ENCODE data around the gene GDF15. TPM values are rescaled to one million over a fixed set of nuclear protein-coding genes. Genes with fewer than 3 reads are reported as not detected.
A peak's percentile ranks its signal among the peaks of the same experiment; 100 is the strongest.

GDF15 gene
- total RNA-seq, 1 experiment from 2014 or later: 27.3 TPM

GRCh38 chr19:18419195-18419698 is 33.3 kb downstream of the GDF15 start, which contains the start of gene SSBP4 (continued):
- TF ChIP-seq FOXP4 (CRISPR knock-in tag; IDR thresholded peaks at IDR 0.05) (no peak), TEAD4 (CRISPR knock-in tag; IDR thresholded peaks at IDR 0.05) (no peak), FOXJ3 (CRISPR knock-in tag; IDR thresholded peaks at IDR 0.05; ENCODE audit: borderline replicate concordance) (no peak), E2F5 (CRISPR knock-in tag; IDR thresholded peaks at IDR 0.05) (peak; percentile 59; the same call in 1 of the 2 replicates), ARID4B (CRISPR knock-in tag; IDR thresholded peaks at IDR 0.05; ENCODE audit: borderline replicate concordance) (no peak), JAZF1 (CRISPR knock-in tag; IDR thresholded peaks at IDR 0.05) (no peak), ZNF121 (CRISPR knock-in tag; IDR thresholded peaks at IDR 0.05) (no peak), ZNF671 (CRISPR knock-in tag; IDR thresholded peaks at IDR 0.05) (no peak), PRDM15 (CRISPR knock-in tag; IDR thresholded peaks at IDR 0.05) (peak; percentile 51; the same call in 1 of the 2 replicates), OVOL2 (CRISPR knock-in tag; IDR thresholded peaks at IDR 0.05; ENCODE audit: borderline replicate concordance) (no peak), TEAD1 (CRISPR knock-in tag; IDR thresholded peaks at IDR 0.05) (no peak), ZNF138 (CRISPR knock-in tag; conservative IDR thresholded peaks at IDR 0.05) (no peak), ZNF396 (CRISPR knock-in tag; IDR thresholded peaks at IDR 0.05; ENCODE audit: borderline replicate concordance) (no peak), ZNF263 (CRISPR knock-in tag; IDR thresholded peaks at IDR 0.05; ENCODE audit: low read depth) (0 out of 2 replicates have a peak, but pooled peaks have one; percentile 37), MAX (CRISPR knock-in tag; IDR thresholded peaks at IDR 0.05) (no peak), SP1 (CRISPR knock-in tag; conservative IDR thresholded peaks at IDR 0.05) (0 out of 2 replicates have a peak, but pooled peaks have one; percentile 65), ZNF281 (CRISPR knock-in tag; IDR thresholded peaks at IDR 0.05) (no peak)

All from WTC11 (cell line).